Natural killer cell (primary cell): ENCODE results near the gene CRHBP. TPM values are rescaled to one million over a fixed set of nuclear protein-coding genes. Genes with fewer than 3 reads are reported as not detected.

Experiments
- ATAC-seq, 3 donors: fragments of 150-1000 bp in 2 of 3; fragments of 200-7000 bp in 1 of 3; cut with Tn5 transposase; 1 replicate in 1 of 3; 2 replicates in 2 of 3; pipeline ENCODE4 v1.10.0; 2021; ENCODE audit warnings: mild to moderate bottlenecking in 2 of 3, moderate library complexity in 2 of 3
- DNase-seq, 2 donors: peaks; one replicate each; pipeline versions ENCODE4 v3.0.0 to v3.0.0-alpha.2; 2013 to 2021; ENCODE audit warnings: mixed read lengths in 1 of 2
- H3K27ac ChIP-seq: one replicate; pipeline ENCODE4 v1.5.1; 2013; ENCODE audit warnings: mild to moderate bottlenecking, low read length
- H3K27me3 ChIP-seq: one replicate; pipeline ENCODE4 v1.6.1; 2013; ENCODE audit warnings: low read length; ENCODE audit not compliant: control insufficient read depth, insufficient read depth
- H3K36me3 ChIP-seq: one replicate; pipeline ENCODE4 v1.6.1; 2013; ENCODE audit warnings: low read length; ENCODE audit not compliant: control insufficient read depth, insufficient read depth
- H3K4me1 ChIP-seq: one replicate; pipeline ENCODE4 v1.6.1; 2013; ENCODE audit warnings: low read length; ENCODE audit not compliant: control insufficient read depth, insufficient read depth
- H3K4me3 ChIP-seq: one replicate; pipeline ENCODE4 v1.5.1; 2013; ENCODE audit warnings: low read length
- H3K9me3 ChIP-seq: one replicate; pipeline ENCODE4 v1.6.1; 2013; ENCODE audit warnings: low read length; ENCODE audit not compliant: control insufficient read depth, insufficient read depth
- H3K27ac Mint-ChIP-seq, 2 donors: one replicate each; pipeline ENCODE4 v1.8.0; 2022; ENCODE audit warnings: mild to moderate bottlenecking in 2 of 2, mixed read lengths in 2 of 2, moderate library complexity in 1 of 2
- H3K27me3 Mint-ChIP-seq, 2 donors: one replicate each; pipeline ENCODE4 v1.8.0; 2022; ENCODE audit warnings: low read depth in 2 of 2, mixed read lengths in 2 of 2
- H3K36me3 Mint-ChIP-seq: one replicate; pipeline ENCODE4 v1.8.0; 2022; ENCODE audit warnings: mixed read lengths
- H3K4me1 Mint-ChIP-seq, 2 donors: one replicate each; pipeline ENCODE4 v1.8.0; 2022; ENCODE audit warnings: mixed read lengths in 2 of 2
- H3K4me3 Mint-ChIP-seq: one replicate; pipeline ENCODE4 v1.8.0; 2022; ENCODE audit warnings: mild to moderate bottlenecking, moderate library complexity, mixed read lengths
- H3K9me3 Mint-ChIP-seq, 2 donors: one replicate each; pipeline ENCODE4 v1.8.0; 2022; ENCODE audit warnings: mixed read lengths in 2 of 2
- WGBS: methylation state at CpG from one replicate; pipeline ENCODE4 v1.1.7; 2013; ENCODE audit warnings: missing lambda C conversion rate; ENCODE audit not compliant: insufficient coverage; 5-methylcytosine and 5-hydroxymethylcytosine counted together
- intact Hi-C: fragments of 100-400 bp; cut with micrococcal nuclease; formaldehyde crosslinking; loops from one replicate; pipeline ENCODE4 v1.14.2; 2022
- total RNA-seq, 4 donors: library from RNA; stranded (reverse); fragments of 120-200 nt in 1 of 4; gene quantifications; one replicate each; pipeline versions ENCODE4 v1.2.3 to v1.2.4, GENCODE V29; 2013 to 2022
- TF ChIP-seq, protein P1 (sequence below): fragments of 200-600 bp; IDR thresholded peaks from one replicate; pipeline ENCODE4 v1.8.0; 2022; ENCODE audit warnings: antibody characterized with exemption

The CRHBP gene
- total RNA-seq, 3 donors from 2014 or later (not counting 1 experiment from before 2014, with no cell fraction given): 0.31 to 0.84 TPM; not detected in 1

DNA sequence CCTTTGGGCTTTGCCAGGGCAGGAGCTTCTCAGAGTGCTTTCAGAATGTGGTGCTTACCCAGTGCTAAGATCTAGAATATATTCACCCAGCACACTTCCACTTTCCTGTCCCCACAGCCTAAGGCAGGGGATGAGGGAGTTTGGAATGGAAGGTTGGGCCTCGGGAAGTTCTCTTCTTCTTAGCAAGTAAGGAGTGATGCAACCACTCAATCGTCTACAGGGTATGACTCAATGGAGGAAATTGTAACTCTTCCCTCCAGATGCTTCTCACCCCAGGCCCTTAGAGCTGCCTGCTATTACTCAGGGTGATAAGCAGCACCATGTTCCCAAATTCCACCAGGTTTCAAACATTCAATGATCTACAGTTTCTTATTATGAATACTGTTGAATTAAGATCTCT lies 46.6 kb downstream of the CRHBP start:
- no peaks in the 10 kb centered on the region for H3K36me3 ChIP-seq
- H3K9me3 ChIP-seq: no peaks in the 10 kb centered on the region
- no peaks in the 10 kb centered on the region for H3K4me1 Mint-ChIP-seq
- DNase-seq (no peak), ATAC-seq (no peak)
- TF ChIP-seq, protein P1, sequence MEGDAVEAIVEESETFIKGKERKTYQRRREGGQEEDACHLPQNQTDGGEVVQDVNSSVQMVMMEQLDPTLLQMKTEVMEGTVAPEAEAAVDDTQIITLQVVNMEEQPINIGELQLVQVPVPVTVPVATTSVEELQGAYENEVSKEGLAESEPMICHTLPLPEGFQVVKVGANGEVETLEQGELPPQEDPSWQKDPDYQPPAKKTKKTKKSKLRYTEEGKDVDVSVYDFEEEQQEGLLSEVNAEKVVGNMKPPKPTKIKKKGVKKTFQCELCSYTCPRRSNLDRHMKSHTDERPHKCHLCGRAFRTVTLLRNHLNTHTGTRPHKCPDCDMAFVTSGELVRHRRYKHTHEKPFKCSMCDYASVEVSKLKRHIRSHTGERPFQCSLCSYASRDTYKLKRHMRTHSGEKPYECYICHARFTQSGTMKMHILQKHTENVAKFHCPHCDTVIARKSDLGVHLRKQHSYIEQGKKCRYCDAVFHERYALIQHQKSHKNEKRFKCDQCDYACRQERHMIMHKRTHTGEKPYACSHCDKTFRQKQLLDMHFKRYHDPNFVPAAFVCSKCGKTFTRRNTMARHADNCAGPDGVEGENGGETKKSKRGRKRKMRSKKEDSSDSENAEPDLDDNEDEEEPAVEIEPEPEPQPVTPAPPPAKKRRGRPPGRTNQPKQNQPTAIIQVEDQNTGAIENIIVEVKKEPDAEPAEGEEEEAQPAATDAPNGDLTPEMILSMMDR: no peak
- no peak overlapping the region for H3K27ac ChIP-seq
- H3K4me3 Mint-ChIP-seq: no peak overlapping the region
- H3K27ac Mint-ChIP-seq: no peak overlapping the region
- H3K4me3 ChIP-seq: no peak overlapping the region
- H3K27me3 Mint-ChIP-seq: peaks cover 19 to 20% of the 10 kb centered on the region in 2 donors
- intact Hi-C loops: no loop called here
- H3K9me3 Mint-ChIP-seq: no peaks in the 10 kb centered on the region
- H3K4me1 ChIP-seq: no peaks in the 10 kb centered on the region
- no peaks in the 10 kb centered on the region for H3K36me3 Mint-ChIP-seq
- peaks cover 2% of the 10 kb centered on the region for H3K27me3 ChIP-seq
- WGBS: 74% methylated on average over 2 of the region's 2 CpGs

DNA sequence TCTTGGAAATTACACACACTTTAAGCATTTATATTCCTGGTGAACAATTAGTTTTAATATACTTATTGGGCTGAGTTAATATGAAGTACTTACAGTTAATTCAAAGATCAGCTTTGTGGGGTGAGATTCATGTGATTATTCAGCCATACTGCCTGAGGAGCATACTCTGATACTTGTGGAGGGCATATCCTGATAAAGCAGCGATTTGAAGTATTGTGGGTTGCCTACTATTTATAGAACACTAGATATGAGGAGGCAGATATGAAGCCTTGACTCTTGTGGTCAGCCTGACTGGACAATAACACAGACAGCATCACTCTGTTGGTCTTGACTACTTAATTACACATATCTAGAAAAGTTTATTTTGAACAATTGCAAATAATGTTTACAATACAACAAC lies 50.4 kb downstream of the CRHBP start:
- no peak overlapping the region for H3K4me3 ChIP-seq
- no peaks in the 10 kb centered on the region for H3K36me3 ChIP-seq
- no peak overlapping the region for H3K4me3 Mint-ChIP-seq
- H3K27me3 ChIP-seq: peaks cover 2% of the 10 kb centered on the region
- TF ChIP-seq, protein P1: no peak
- DNase-seq: no peak
- peaks cover 31 to 35% of the 10 kb centered on the region in 2 donors for H3K27me3 Mint-ChIP-seq
- intact Hi-C loops: no loop called here
- no peaks in the 10 kb centered on the region for H3K9me3 Mint-ChIP-seq
- no peak overlapping the region for H3K27ac Mint-ChIP-seq
- no peak overlapping the region for H3K27ac ChIP-seq
- no peaks in the 10 kb centered on the region for H3K9me3 ChIP-seq
- H3K4me1 ChIP-seq: no peaks in the 10 kb centered on the region
- no peaks in the 10 kb centered on the region for H3K4me1 Mint-ChIP-seq
- WGBS: 38% methylated on average over 1 of the region's 1 CpG
- no peaks in the 10 kb centered on the region for H3K36me3 Mint-ChIP-seq
- no peak for ATAC-seq

DNA sequence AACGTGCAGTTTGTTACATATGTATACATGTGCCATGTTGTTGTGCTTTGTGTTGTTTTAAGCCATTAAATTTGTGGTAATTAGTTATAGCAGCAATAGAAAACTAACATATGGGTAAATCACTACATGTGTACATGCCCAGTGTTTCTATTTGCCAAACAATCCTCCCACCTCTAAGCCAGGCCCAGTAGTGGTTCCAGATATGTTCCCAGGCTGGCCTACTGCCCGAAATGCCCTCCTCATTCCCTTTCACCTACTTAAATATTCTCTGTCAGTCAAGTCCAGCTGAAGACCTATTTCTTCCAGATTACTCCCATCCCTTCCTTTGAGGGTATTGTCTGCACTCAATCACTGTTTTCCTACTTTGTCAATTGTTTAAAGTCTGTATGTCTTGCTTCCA lies 53.3 kb downstream of the CRHBP start:
- no peak overlapping the region for H3K4me3 ChIP-seq
- H3K27ac Mint-ChIP-seq: no peak overlapping the region
- H3K27me3 Mint-ChIP-seq: peaks cover 31 to 33% of the 10 kb centered on the region in 2 donors
- no peak overlapping the region for H3K27ac ChIP-seq
- no peaks in the 10 kb centered on the region for H3K4me1 ChIP-seq
- intact Hi-C loops: no loop called here
- no peaks in the 10 kb centered on the region for H3K9me3 Mint-ChIP-seq
- ATAC-seq: no peak
- no peak overlapping the region for H3K4me3 Mint-ChIP-seq
- 82% methylated on average over 2 of the region's 2 CpGs for WGBS
- H3K27me3 ChIP-seq: peaks cover 2% of the 10 kb centered on the region
- no peaks in the 10 kb centered on the region for H3K9me3 ChIP-seq
- TF ChIP-seq, protein P1: no peak
- no peaks in the 10 kb centered on the region for H3K36me3 ChIP-seq
- no peak for DNase-seq
- no peaks in the 10 kb centered on the region for H3K36me3 Mint-ChIP-seq
- H3K4me1 Mint-ChIP-seq: no peaks in the 10 kb centered on the region

DNA sequence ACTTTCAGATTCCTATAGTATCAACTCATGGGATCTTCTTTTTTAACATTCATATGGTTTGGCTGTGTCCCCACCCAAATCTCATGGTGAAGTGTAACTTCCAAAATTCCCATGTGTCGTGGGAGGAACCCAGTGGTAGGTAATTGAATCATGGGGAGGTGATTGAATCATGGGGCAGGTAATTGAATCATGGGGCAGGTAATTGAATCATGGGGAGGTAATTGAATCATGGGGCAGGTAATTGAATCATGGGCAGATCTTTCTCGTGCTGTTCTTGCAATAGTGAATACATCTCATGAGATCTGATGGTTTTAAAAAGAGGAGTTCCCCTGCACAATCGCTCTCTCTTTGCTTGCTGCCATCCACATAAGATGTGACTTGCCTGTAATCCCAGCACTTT lies 55.6 kb downstream of the CRHBP start:
- Histone ChIP-seq H3K4me1 (no peaks in the 10 kb centered on the region), H3K4me3 (no peak overlapping the region), H3K27me3 (no peaks in the 10 kb centered on the region), H3K36me3 (no peaks in the 10 kb centered on the region), H3K27ac (no peak overlapping the region), H3K9me3 (no peaks in the 10 kb centered on the region)
- 81% methylated on average over 2 of the region's 3 CpGs for WGBS
- DNase-seq: no peak
- intact Hi-C loops: no loop called here
- Mint-ChIP-seq H3K4me3 (no peak overlapping the region), H3K27me3 (peaks cover 30 to 44% of the 10 kb centered on the region in 2 donors), H3K9me3 (no peaks in the 10 kb centered on the region), H3K4me1 (no peaks in the 10 kb centered on the region), H3K27ac (no peak overlapping the region), H3K36me3 (no peaks in the 10 kb centered on the region)
- TF ChIP-seq, protein P1: no peak
- ATAC-seq: no peak
